GM21515 (cell line): ENCODE data around the gene ARMC8.

Experiments used
- ATAC-seq: cut with Tn5 transposase; IDR thresholded peaks from one replicate; pipeline ENCODE4 v1.9.1; 2021; ENCODE audit not compliant: unreplicated experiment

ARMC8 gene

DNA sequence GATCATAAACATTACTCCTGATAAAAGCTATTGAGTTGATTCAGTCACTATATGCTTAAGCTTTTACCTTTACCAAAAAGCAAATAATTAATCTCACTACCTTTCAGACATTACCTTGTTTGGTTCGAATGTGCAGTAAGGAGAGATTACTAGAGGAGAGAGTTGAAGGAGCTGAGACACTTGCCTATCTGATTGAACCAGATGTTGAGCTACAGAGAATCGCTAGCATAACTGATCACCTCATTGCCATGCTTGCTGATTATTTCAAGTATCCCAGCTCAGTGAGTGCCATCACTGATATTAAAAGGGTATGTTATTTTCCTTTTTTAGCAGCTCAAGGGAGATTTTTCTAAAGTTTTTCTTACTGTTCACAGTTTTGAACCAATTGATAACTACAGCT lies 54.6 kb downstream of the ARMC8 start:
- ATAC-seq, result no peak

DNA sequence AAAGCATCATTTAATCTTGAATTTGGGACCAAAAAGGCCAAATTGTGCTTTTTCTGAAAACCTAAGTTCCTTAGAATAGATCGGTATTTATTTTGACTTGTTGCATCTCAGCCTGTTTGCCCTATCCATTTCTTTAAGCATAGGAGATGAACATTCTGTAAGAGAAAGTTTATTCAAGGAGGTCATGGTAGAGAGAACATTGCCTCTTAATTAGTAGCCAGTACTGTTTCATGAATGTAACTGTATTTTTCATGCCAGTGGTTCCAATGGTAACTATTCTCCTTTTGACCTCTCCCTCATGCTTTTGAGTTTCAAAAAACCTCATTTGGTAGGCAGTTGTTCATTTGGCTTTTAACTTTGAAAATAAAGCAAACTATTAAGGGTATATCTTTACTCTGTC lies 55.4 kb downstream of the ARMC8 start:
- ATAC-seq, result no peak

DNA sequence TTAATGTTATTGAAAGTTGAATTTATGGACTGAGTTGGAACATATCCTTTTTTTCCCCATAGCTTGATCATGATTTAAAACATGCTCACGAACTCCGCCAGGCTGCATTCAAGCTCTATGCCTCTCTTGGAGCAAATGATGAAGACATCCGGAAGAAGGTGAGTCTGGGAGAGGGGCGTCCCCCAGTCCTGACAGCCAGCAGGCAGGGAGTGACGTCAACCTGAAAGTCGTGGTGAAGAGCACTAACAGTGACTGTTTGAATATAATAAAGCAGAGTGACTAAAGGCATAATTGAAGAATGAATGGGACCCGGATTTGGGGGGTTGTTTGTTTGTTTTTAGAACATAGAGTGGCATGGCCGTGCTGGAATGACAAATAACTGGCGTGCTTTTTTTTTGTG lies 57.9 kb downstream of the ARMC8 start:
- ATAC-seq, result no peak

DNA sequence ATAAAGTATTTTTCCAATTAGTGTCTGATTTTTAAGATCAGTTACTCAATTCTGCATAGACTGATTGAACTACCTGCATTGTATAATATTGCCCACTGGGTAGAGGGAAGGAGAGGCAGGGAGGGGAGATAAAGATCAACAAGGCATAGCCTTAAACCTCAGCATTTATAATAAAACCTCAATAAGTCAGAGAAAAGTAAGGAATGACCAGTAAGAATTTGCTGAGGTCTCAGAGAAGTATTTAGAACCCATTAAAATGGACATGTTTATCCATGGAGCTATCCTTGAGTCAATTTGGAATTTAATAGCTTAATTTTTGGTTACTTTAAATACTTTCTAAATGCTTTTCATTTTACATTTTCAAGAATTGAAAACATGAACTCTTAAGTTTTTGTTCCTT lies 62.5 kb downstream of the ARMC8 start:
- no peak for ATAC-seq

DNA sequence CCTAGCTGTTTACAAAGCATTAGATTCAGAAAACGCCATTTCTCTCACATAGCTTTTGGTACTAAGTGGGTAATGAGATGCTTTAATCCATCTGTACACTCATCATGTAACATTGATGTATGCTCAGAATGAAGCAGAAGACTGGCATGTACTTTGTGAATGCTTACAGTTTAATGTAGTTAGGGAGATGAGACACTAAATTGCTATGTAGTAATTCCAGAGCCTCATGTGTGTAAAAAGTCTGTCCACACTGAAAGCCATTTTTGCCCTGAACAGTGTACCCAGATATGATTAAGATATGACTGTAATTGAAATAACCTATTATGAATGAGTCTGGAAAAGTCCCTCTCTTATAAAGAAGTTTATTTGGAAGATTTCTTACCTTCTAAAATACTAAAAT lies 66.5 kb downstream of the ARMC8 start:
- no peak for ATAC-seq

DNA sequence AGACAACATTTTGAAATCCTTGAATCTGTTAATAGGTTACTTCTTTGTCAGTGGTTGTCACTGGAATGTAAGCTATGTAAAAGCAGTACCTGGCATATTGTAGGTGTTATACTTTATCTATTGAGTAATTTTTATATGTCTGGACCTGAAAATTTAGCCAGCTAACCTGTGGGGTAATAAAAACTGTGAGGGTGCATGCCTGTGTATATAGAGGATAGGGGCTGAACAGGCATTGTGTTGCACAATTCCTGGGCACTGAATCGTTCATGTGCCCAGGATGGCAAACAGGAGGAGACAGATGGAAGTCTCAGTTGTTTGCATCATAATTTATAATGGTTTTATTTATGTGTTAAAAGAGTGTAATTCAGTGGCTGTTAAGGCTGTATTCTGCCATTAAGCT lies 67.1 kb downstream of the ARMC8 start:
- ATAC-seq, result no peak

DNA sequence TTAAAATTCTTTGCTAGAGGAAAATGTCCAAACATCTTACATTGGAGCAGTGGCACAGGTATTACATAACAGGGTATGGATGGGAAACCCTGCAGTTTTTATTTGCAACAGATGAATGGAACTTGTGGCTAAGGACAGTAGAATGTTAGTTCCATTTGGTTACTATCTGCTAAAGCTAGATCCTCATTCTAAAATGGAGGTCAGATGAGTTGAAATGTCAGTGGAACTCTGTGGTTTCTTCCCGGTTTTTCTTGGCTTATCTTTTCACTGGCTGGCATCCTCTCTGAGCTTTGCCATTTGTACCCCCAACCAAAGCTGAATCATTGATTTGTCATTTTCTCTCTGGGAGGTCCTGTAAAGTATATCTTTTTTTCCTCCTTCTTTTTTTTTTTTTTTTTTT lies 68.9 kb downstream of the ARMC8 start:
- no peak for ATAC-seq

DNA sequence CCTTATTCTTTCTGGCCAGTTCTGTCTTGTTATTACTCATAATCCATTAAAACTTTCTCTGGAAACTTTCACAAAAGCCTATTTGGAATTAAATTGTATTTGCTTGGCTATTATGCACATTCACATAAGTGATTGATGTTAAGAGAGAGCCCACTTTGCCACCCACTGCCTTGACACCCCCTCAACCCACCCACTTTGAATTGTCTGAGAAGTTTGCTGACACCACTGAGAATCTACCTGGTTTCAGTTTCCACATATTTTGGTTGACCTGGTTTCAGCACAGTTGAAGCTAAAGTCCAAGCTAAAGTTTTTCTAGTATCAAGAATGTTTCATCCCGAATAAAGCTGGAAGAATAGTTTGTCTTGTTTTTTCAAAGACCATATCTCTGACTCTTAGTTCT lies 70.9 kb downstream of the ARMC8 start:
- no peak for ATAC-seq

DNA sequence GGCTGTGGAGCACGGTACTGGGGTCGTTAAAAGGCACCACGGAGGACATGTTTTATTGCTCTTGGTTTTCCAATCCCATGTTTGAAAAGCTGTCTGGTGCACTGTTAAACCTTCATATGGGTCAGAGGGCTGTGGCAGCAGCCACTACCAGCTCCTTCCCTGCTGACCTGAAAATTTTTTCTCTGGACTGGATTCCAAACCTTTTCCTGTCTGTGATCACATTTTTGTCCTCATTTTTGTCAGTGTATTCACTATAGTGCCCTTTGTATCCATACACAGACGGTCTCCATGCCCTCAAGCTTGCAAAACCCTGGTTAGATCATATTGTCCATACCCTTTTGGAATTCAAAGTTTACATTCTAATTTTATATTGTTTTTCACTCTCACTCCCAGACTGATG lies 72.0 kb downstream of the ARMC8 start:
- ATAC-seq, result no peak

DNA sequence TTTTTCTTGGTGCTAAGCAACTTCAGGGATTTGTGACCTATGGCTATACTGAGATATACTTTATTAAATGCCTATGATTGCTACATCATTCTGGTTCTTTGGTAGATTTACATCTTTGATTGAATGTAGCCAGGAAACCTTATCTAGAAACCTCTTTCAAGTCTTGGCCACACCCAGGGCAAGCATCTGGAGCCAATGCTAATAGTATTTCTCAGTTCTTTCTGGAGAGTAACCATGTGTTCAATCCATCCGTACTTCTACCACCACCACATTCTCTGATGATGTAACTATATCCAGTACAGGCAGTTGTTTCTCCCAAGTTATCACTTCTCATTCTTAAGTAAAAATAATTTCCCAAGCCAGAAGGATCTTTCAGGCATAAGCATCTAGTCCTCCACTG lies 73.5 kb downstream of the ARMC8 start:
- no peak for ATAC-seq

DNA sequence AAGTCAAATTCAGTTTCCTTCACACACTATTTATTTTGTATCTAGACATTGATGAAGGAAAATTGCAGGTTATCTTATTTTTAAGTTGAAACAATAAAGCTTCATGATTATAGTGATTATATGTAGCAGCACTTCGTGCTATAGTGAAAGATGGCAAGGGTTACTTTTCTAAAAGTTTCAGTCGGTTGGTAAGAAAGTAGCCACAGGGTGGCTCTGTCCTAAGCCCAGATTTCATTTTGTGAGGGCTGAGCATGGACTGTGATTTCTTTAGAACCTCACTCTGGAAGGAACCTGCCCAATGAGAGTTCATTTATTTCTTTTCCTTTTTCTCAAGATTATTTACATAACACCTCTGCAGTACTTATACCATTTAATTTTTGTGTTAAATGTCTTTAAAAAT lies 76.0 kb downstream of the ARMC8 start:
- ATAC-seq, result no peak

DNA sequence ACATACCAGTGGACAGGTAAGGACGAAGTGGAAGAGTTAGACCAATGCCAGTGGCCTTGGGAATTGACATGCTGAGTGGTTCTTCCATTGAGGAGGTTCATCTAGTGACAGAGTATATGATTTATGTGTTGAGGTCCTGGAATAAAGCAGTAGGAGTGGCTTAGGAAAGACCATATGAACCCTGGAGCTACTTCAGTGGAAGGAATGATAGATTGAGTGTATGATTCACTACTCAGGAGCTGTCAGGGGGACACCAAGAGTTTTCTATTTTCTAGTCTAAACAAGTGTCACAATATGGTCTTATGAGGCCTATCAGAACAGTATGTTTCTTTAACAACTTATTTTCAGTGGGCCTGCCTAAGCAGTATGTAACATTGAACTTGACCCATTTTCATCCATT lies 78.6 kb downstream of the ARMC8 start:
- ATAC-seq, result no peak

DNA sequence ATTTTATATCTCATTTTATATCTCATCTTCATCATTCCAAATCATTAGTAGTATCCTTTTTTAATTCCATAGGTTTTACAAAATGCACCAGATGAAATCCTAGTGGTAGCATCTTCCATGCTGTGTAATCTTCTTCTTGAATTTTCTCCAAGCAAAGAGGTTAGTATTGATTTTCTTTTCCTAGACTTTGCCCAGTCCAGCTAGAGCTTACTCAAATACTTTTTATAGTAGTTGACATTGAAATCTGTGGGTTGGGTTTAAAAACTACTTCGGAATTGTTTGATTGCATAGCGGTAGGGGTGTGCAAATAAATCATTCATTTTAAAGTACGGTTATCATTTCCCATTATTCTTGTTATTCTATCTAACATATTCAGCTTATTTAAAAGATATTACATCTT lies 80.0 kb downstream of the ARMC8 start:
- no peak for ATAC-seq

DNA sequence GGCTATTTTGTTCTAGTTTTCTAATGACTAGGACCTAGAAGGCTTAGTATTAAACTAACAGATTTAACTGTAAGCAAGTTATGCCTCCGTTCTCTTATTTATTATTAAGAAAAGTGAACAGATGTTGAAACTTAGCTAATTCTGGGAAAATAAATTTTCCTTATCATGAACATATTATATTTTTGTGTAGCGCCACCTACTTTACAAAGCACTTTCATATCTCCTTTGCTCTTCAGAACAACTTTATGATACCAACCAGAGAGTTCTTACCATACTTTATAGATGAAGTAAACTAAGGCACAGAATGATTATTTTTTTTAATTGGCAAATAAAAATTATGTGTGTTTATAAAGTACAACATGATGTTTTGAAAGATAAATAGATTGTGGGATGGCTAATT lies 83.1 kb downstream of the ARMC8 start:
- ATAC-seq, result no peak

DNA sequence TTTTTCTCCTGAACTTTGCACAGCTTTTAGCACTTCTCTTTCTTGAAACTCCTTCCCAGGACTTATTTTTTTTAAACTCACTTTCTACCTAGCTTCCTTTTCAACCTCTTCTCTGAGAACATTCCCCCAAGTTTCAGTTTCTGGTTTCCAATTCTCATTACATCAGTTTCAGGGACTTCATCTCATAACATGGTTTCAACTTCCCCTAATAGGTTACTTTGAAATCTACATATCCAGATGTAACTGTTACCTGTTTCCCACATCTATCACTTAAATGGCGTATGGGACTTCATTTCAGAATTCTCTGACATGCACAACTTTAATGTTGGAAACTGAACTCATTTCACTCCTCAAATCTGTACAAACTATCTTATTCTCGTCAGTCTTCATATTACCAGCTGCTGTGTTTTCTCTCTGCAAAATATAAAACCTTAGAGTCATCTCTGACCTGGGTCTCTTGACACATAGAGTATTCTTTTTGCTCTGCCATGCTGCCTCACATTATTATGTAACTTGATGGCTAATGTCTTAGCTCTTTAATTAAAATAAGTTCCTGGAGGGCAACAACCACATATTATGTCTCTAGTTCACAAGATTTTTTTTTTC lies 84.2 kb downstream of the ARMC8 start:
- ATAC-seq, result no peak

DNA sequence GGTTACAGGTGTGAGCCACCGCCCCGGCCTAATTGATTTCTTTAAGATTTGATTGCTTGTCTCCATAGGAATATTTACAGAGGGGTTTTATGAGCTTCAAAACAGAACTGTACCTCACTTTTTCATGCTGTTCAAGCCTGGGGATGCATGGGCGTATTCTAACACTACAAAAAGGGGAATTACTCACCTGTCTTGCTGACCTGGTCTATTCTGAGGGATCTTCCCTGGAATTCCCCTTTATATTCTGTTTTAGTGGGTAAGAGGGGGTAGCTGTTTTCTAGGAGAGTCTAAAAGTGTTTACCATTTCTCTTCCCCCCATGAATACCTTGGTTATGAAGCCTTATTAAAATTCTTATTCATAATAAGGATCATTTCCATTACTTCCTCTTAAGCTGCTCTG lies 94.5 kb downstream of the ARMC8 start:
- ATAC-seq, result no peak

DNA sequence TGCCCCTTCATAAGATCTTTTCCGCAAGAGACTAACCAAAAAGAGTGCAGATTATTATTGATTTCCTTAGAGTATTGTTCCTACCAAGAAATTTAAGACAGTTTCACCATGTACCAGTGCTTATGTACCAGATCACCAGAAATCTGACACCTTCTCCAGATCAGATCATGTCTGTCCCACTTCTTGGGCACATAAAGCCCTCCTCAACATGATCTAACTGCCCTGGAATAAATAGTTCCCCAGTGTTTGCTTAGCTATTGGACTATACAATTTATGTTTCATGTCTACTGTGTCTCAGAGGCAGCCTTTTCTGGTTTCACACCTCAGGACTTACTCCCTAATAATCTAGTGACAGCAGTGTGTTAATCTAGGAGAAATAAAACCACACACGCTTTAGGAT lies 95.7 kb downstream of the ARMC8 start:
- no peak for ATAC-seq

DNA sequence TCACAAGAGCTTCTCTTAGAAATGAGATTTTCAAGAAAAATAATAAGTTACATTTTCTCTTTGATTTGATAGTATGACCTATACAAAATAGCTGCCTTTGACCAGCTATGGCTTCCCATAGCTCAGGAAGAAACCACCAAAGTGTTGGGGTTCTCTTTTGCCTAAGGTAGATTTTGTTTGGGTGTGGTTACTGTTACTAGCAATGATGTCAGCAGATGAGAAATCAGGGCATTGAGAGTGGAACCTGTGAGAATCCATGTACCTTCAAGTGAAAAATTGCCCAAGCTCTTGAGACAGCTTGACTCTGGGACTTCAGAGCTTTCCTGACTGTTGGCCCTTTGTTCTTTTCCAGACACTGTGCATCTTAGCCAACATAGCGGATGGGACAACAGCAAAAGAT lies 97.0 kb downstream of the ARMC8 start:
- ATAC-seq, result no peak

DNA sequence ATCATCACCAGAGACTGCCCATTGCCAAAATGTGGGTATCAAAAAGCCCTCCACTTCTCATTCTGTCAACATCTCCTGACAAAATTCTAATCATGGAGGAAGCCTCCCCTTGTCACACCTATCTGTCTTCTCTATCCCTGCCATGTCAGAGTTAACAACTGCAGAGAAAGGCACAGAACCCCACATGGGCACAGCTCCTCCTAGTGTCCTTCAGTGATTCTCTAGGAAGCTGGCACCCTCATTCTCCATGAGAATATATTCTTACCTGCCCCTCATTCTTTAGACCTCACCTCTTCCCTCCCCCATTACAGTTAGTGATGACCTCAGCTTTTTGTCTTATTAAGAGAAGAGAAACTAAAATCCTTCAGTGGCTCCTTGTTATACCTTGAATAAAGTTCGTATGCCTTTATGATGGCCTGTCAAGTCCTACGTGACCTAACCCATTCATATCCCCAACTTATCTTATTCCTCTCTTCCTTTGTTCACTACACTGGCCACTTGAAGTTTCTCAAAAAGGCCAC lies 97.9 kb downstream of the ARMC8 start:
- ATAC-seq, result no peak

DNA sequence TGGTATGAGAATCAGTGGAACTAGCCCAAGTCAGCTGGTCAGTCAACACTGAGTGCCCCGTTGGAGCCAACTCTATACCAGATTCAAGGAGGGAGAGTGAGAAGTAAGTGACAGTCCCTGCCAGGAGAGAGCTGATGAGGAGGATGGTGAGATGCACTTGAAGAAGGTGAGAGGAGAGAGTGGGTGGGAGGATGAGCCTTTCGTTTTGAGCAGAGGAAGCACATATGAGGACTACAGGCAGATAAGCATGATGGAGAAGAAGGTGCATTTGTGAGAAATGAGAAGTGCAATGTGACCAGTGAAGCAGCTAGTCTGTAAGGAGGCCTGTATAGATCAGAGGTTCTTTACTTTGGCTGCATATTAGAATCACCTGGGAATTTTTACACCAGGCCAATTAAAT lies 102.2 kb downstream of the ARMC8 start:
- ATAC-seq, result no peak

DNA sequence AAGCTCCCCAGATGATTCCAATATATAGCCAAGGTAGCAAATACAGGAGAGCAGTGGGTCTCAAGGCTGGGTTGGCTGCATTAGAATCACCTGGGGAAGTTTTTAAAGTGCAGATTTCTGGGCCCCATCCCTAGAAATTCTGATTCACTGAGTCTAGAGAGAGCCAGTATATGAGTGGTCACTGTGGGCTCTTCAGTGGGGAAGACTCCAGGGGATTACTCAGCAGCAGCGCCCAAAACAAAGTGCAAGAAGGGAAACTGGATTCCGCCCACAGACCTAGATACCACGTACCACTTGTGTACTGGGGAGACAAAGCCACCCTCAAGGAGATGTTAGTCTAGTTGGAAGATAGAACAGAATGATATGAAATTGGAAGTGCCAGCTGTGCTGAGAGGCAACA lies 102.6 kb downstream of the ARMC8 start:
- ATAC-seq, result no peak

DNA sequence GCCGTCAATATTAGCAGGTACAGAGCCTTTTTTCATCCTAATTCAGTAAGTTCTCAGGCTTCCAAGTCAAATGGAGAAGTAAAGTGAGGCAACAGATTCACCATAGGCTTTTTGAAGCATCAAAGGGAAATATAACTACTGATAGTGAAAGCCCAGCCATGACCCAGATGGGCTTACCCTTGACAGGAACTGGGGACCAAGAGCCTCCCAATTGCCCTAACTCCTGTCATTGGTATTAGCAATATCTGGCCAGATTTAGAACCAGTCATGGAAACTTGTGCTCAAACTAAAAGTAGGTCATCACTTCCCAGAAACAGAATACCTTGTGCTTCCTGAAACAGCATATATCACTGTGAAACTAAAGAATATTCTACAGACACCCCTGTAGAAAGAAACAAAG lies 109.5 kb downstream of the ARMC8 start:
- no peak for ATAC-seq

DNA sequence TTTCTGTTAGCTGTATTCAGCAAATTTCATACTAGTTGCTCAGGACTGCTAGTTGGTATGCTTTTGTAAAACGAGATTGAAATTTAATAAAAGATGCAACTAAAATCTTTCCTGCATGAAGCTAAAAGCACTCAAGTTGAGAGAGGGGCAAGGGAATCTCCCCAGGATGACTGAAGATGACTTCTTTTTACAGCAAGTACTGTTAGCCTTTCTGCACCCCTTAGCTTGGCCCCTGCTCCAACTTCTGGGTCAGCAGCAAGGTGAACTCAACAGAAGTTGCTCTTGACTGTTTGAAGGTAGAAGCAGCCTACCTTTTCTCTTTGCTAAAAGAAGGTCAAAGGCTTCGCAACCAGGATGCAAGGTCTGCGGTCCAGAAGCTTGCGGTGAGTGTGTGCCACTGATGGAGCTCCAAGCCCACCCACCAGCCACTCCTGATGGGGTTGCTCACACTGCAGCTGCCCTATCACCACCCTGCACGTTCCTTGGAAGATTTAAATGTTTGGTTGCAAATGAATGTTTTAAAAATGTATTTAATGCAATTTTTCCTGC lies 110.0 kb downstream of the ARMC8 start:
- ATAC-seq, result no peak
